Limb (tissue), 2 donors: Measurements from ENCODE around the gene NPHP4.
A peak's percentile ranks its signal among the peaks of the same experiment; 100 is the strongest.

Experiments
- DNase-seq, 2 donors: peaks; one replicate each; pipeline ENCODE4 v3.0.0-alpha.2; 2016; ENCODE audit errors: extremely low spot score in 2 of 2

The NPHP4 gene

GRCh38 chr1:6004412-6005123 lies 12.3 kb upstream of the NPHP4 start:
- no peak for DNase-seq

DNA sequence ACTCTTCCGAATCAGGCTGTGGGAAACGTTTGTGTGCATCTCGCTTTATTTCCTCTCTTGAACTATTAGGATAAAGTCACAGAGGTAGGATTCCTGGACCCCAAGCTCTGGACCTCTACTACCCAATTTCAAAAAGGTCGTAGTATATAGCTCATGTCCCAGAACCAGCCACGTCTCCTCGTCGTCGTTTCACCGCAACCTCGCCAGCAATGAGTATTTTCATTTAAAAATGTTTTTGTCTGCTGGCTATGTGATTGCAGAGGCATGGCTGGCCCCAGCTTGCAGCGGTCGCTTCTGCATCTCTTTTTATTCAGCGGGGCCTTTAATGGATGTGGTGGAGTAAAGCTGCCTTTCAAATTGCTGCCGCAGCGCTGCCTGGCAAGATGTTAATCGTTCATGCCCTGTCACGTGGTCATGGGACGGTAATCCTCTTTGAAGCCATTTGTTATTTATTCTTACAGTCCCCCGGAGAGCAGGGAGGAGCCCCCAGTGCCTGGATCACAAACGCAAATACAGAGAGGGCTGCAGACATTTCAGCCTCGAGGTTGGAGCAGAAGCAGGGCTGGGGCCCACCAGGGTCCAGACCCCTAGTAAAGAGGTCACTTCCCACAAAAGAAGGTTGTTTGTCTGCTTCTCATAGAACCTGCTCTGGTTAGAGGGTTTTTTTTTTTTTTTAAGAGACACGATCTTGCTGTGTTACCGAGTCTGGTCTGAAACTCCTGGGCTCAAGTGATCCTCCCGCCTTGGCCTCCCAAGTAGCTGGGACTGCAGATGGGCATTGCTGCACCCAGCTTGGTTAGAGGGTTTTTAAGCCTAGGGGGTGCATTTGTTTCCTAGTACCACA lies 11.6 kb upstream of the NPHP4 start:
- peak in 1 of 2 donors; percentile 45 for DNase-seq

GRCh38 chr1:6002714-6003501 lies 10.7 kb upstream of the NPHP4 start:
- no peak for DNase-seq

- DNase-seq = no peak
Observed at GRCh38 chr1:6001992-6002576, 9.9 kb upstream of the NPHP4 start.

DNA sequence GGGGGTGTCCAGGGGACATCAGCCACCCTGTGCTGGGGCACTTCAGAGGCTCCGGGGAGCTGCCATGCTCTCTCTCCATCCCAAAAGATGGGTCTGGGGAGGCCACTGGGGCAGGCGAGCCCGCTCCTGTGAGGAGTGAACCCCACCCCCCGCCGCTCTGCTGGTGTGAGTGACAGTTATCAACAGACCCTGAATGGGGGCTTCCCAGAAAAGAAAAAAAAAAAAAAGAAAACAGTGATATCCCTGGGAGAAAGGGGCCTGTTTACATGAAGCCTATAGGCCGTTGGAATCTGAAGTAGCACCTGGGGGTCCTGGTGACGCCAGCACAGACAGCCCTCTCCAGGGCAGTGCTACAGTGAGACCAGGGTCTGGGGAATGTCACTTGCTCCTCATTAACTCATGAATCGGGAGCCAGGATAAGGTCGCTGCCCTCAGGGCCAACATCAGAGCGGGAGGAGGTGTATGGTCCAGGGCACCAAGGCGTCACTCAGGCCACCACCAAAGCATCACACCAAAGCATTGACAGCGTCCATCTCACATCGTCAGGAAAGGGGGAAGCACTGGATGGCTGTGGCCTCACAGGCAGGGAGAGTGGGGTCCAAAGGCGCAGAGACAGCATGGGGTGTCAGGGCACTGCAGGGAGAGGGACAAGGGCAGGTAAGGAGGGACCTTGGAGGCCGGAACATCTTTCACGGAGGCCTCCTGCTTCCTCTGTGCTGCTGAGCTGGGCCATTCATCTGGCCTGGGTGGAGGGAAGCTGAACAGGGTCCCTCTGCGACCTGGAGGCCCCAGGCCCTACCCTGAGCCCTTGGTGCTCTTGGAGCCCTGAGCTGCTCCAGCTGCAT lies 8.4 kb upstream of the NPHP4 start:
- DNase-seq = no peak

- no peak for DNase-seq
Observed at GRCh38 chr1:5999711-6000443, 7.7 kb upstream of the NPHP4 start.

- DNase-seq = no peak
Observed at GRCh38 chr1:5998906-5999301, 6.7 kb upstream of the NPHP4 start.

- no peak for DNase-seq
Observed at GRCh38 chr1:5998051-5998905, 6.1 kb upstream of the NPHP4 start.

DNA sequence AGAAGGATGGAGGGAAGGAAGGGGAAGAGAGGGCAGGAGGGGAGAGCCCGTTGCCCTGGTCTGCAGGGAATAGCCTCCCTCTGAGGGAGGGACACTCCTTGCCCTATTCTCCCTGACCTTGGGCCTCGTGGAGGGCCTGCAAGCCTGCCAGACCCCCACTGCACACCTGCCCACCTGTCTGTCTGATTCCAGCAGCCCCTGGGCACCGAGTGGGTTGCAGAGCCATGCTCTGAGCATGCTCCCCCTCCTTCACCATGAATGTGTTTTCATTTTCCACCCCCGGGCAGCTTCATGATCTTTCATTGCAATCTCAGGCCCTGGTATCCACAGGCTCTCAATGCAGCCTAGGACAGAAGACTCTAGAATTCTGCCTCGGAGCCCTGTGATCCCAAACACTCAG lies 5.1 kb upstream of the NPHP4 start:
- DNase-seq = no peak

- no peak for DNase-seq
Observed at GRCh38 chr1:5996641-5997270, 4.5 kb upstream of the NPHP4 start.

GRCh38 chr1:5995871-5996630 lies 3.8 kb upstream of the NPHP4 start:
- DNase-seq = no peak

GRCh38 chr1:5994713-5995621 lies 2.7 kb upstream of the NPHP4 start:
- no peak for DNase-seq

GRCh38 chr1:5993556-5994491 lies 1.6 kb upstream of the NPHP4 start:
- DNase-seq = no peak

GRCh38 chr1:5992814-5993555 lies 760 bp upstream of the NPHP4 start:
- no peak for DNase-seq
